Measurements from ENCODE around the gene SCAI.
"Not testable (repeated sequence)": the region's sequence is repeated elsewhere in the genome, so short reads cannot be mapped to it uniquely, and the experiment has no call there.

SCAI gene

GRCh38 chr9:125147401-125147951 lies 4.1 kb upstream of the SCAI start:
- no peak for DNase-seq

- no peak for DNase-seq
Observed at GRCh38 chr9:125146247-125146646, 2.9 kb upstream of the SCAI start.

DNA sequence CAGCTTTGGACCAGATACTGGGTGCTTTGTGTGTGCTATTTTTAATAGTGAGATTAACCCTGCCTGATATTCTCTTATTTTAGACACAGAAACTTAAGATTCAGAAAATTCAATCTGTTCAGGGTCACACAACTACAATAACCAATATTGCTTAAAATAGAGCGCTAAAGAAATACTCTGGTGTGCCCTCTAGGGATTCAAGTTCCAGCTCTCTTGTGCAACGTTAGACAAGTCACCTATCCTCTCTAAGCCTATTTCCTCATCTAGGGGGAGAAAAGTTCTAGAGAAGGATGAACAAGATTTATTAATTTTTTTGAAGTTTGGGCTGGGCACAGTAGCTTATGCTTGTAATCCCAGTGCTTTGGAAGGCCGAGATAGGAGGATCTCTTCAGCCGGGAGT lies 2.1 kb upstream of the SCAI start:
- DNase-seq: no peak

DNA sequence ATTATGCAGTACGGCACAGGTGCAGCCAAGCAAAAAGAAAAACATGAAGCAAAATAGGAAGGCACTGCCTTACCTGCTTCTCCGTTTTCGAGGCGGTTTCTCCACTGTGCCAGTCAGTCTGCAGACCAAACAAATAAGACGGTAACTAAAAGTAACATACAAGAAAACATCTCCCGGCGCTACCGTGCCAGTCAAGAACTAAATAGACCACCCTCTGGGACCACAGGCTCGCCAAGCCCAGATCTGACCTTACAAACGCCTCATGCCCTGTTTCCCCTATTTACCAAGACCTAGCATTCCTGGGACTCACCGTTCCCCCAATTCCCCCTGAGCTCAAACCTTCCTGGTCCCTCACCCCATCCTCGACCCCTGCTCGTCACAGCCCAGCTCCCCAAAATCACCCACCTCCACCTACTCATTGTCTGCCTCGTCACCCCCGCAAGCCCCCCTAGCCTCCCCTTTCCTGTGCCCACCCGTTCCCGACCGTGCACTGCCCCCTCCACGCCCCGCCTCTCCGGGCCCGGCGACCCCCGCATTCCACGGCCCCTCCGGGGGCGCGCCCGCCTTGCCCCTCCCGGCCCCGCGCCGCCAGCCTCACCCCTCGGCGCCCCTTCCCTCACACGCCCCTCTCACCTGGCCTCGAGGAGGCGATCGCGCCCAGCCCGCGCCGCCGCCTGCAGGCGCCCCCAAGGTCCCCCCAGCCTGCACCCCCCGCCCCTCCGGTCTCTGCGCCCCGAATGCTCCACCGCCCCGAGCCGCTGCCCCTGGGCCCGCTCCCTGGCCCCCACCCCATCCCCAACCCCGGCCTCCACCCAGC lies 560 bp downstream of the SCAI start:
- no peak for DNase-seq

GRCh38 chr9:125141751-125142150 lies 1.6 kb downstream of the SCAI start:
- no peak for DNase-seq

- no peak for DNase-seq
Observed at GRCh38 chr9:125141251-125141650, 2.1 kb downstream of the SCAI start.

DNA sequence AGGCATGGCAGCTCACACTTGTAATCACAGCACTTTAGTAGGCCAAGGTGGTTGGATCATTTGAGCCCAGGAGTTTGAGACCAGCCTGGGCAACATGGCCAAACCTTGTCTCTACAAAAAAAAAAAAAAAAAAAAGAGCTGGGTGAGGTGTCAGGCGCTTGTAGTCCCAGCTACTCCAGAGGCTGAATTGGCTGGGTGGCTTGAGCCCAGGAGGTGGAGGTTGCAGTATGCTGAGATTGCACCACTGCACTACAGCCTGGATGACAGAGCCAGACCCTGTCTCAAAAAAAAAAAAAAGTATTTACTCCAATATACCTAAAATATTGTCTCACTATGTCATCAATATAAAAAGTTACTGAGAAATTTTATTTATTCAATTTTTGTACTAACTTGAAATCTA lies 2.8 kb downstream of the SCAI start:
- no peak for DNase-seq

- DNase-seq: no peak
Observed at GRCh38 chr9:125137200-125137599, 6.1 kb downstream of the SCAI start.

GRCh38 chr9:125134976-125135375 lies 8.4 kb downstream of the SCAI start:
- no peak for DNase-seq

DNA sequence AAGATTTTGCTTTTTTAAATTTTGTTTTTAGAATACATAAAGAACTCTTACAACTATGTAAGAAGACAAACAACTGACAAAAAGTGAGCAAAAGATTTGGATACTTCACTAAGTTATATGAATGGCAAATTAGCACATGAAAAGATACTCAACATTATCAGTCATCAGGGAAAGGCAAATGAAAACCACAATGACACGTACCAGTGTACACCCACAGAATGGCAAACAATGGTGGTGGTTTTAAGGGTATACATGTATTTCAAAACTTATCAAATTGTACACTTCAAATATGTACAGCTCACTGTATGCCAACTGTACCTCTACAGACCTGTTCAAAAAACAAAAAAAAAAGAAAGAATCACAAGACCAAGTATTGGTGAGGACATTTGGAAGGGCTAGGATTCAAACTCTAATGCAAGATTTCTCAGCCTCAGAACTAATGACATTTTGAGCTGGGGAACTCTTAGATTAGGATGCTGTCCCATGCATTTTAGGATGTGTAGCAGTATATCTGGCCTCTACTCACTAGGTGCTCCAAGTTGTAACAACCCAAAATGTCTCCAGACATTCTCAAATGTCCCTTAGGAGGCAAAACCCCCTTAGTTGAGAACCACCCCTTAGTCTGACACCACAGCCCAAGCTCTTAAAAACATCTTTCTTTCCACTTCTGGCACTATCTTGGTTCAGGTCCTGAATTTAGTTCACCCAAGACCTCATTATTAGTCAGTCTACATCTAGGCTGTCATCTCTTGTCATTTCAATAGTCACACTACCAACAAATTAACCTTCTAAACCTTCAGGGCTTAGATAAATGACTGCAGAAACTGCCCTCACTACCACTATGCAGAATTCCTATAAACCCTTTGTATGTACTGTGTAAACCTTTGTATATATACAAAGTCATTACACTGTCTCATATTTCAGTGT lies 9.7 kb downstream of the SCAI start:
- DNase-seq: no peak

- no peak for DNase-seq
Observed at GRCh38 chr9:125131778-125132177, 11.6 kb downstream of the SCAI start.

DNA sequence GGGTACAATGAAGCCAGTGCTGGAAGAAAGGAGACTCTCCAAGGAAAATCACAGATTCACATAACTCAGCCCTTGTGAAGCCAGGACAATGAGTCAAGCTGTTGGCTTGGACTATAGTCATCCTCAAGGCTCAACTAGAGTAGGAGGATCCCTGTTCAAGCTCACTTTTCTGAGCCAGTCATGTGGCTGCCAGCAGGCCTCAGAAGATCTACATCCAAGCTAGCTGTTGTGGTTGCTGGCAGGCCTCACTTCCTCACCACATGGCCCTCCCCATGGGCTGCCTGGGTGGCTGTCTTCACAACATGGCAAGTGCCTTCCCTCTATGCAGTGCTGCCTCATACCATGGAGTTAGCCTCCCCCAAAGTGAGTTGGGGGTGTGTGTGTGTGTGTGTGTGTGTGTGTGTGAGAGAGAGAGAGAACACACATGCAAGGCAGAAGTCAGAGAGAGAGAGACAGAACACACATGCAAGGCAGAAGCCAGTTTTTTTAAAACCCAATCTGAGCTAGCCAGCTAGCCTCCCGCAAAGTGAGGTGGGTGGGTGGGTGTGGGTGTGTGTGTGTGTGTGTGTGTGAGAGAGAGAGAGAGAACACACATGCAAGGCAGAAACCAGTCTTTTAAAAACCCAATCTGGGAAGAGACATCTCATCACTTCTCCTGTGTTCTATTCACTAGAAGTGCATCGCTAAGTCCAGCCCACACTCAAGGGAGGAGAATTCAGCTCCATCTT lies 17.1 kb downstream of the SCAI start:
- DNase-seq: no peak

GRCh38 chr9:125125523-125125922 lies 17.8 kb downstream of the SCAI start:
- no peak for DNase-seq

- DNase-seq: no peak
Observed at GRCh38 chr9:125121146-125121545, 22.2 kb downstream of the SCAI start.

GRCh38 chr9:125119643-125120286 lies 23.6 kb downstream of the SCAI start:
- DNase-seq: no peak

DNA sequence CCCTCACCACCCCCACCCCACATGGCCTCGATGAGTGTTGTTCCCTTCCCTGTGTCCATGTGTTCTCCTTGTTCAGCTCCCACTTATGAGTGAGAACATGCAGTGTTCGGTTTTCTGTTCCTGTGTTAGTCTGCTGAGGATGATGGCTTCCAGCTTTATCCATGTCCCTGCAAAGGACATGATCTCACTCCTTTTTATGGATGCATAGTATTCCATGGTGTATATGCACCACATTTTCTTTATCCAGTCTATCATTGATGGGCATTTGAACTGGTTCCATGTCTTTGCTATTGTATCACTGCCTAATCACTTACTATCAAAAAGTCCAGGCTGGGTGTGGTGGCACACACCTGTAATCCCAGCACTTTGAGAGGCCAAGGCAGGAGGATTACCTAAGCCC lies 24.6 kb downstream of the SCAI start:
- DNase-seq: not testable (repeated sequence)

DNA sequence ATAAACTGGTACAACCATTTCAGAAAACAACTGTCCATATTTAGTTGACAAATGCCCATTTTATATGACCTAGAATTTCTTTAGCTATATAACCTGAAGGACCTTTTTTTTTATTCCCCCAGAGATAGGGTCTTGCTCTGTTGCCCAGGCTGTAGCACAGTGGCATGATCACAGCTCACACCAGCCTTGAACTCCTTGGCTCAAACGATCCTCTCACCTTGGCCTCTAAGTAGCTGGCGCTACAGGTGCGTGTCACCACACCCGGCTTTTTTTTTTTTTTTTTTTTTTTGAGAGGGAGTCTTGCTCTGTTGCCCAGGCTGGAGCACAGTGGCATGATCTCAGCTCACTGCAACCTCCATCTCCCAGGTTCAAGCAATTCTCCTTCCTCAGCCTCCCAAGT lies 28.8 kb downstream of the SCAI start:
- DNase-seq: not testable (repeated sequence)

DNA sequence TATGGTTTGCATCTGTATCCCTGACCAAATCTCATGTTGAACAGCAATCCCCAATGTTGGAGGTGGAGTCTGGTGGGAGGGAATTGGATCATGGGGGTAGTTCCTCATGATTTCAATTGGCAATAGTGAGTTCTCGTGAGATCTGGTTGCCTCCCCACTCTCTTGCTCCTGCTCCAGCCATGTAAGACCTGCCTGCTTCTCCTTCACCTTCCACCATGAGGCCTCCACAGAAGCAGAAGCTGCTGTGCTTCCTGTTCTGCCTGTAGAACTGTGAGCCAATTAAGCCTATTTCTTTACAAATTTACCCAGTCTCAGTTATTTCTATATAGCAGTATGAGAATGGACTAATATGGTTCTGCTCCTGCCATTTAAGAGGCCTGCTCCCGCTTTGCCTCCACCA lies 32.9 kb downstream of the SCAI start:
- DNase-seq: no peak

DNA sequence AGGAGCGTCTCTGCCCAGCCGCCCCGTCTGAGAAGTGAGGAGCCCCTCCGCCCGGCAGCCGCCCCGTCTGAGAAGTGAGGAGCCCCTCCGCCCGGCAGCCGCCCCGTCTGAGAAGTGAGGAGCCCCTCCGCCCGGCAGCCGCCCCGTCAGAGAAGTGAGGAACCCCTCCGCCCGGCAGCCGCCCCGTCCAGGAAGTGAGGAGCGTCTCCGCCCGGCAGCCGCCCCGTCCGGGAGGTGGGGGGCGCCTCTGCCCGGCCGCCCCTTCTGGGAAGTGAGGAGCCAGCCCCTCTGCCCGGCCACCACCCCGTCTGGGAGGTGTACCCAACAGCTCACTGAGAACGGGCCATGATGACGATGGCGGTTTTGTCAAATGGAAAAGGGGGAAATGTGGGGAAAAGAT lies 34.8 kb downstream of the SCAI start:
- DNase-seq: not testable (repeated sequence)

DNA sequence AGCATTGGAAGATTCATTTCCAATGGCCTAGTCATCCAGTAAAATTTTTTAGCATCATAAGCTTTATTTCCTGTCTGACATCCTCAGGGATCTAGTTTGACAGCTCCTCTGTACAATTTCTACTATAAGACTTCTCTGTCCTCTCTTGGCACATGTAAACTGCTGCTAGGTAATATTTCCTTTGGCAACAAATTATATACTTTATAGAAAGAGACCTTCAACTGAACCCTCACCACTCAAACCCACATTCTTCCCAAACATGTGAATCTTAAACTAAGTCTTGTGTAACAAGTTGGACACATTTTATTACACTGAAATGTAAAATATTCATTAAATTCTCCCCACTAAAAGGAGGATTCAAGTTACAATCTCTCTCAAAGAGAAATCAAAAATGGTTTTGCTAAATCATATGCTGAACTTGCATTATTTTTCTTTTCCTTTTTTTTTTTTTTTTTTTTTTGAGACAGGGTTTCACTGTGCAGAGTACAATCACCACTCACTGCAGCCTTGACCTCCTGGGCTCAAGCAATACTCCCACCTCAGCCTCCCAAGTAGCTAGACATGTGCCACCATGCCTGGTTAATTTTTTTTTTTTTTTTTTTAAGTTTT lies 36.9 kb downstream of the SCAI start:
- no peak for DNase-seq

- DNase-seq: no peak
Observed at GRCh38 chr9:125103770-125104460, 39.4 kb downstream of the SCAI start.

Data from NCI-H1417 treated with DMSO at 0.1 percent for 48 hours (cell line).